SIG-M5 treated with dmso at 0.1 percent for 504 hours (cell line): Measurements from ENCODE around the gene DMWD.
A peak's percentile ranks its signal among the peaks of the same experiment; 100 is the strongest.

Experiments used
- DNase-seq: peaks from one replicate; lab custom pipeline; 2025; ENCODE audit not compliant: unreplicated experiment; lab: John Stamatoyannopoulos, UW

Gene DMWD

GRCh38 chr19:45789035-45789786 lies 3.4 kb downstream of the DMWD start:
- no peak for DNase-seq

- no peak for DNase-seq
Measured at GRCh38 chr19:45786533-45786894, 6.1 kb downstream of the DMWD start.

- DNase-seq, result no peak
Measured at GRCh38 chr19:45785781-45786532, 6.7 kb downstream of the DMWD start.

- DNase-seq, result no peak
Measured at GRCh38 chr19:45785097-45785496, 7.5 kb downstream of the DMWD start.

- no peak for DNase-seq
Measured at GRCh38 chr19:45784096-45784495, 8.5 kb downstream of the DMWD start.

GRCh38 chr19:45782820-45783785 lies 9.5 kb downstream of the DMWD start:
- no peak for DNase-seq

- DNase-seq, result no peak
Measured at GRCh38 chr19:45782162-45782691, 10.4 kb downstream of the DMWD start, which contains the start of gene DMPK. Gene DMPK (minus strand): TSS chr19:45782490. CDS start chr19:45782352, 138 bp downstream.

GRCh38 chr19:45781214-45782161 lies 11.2 kb downstream of the DMWD start:
- DNase-seq, result no peak

GRCh38 chr19:45780448-45781213 lies 12.0 kb downstream of the DMWD start:
- DNase-seq, result no peak

- no peak for DNase-seq
Measured at GRCh38 chr19:45780146-45780447, 12.5 kb downstream of the DMWD start.

GRCh38 chr19:45779231-45780145 lies 13.2 kb downstream of the DMWD start:
- peak; percentile 67 for DNase-seq

- DNase-seq, result no peak
Measured at GRCh38 chr19:45778010-45778661, 14.5 kb downstream of the DMWD start.

GRCh38 chr19:45777395-45777961 lies 15.2 kb downstream of the DMWD start:
- no peak for DNase-seq

GRCh38 chr19:45774765-45775164 lies 17.9 kb downstream of the DMWD start:
- no peak for DNase-seq

- DNase-seq, result no peak
Measured at GRCh38 chr19:45773384-45773783, 19.3 kb downstream of the DMWD start.

GRCh38 chr19:45772912-45773311 lies 19.7 kb downstream of the DMWD start:
- no peak for DNase-seq

GRCh38 chr19:45772130-45772840 lies 20.4 kb downstream of the DMWD start:
- DNase-seq, result peak; percentile 31
